WERI-Rb-1 (cell line): ENCODE data around the gene DCAF6.
"Not testable (repeated sequence)": the region's sequence is repeated elsewhere in the genome, so short reads cannot be mapped to it uniquely, and the experiment has no call there.

ENCODE experiments used
- DNase-seq: peaks from one replicate; pipeline ENCODE4 v3.0.0-alpha.2; 2020
- H3K27ac ChIP-seq: fragments of 250-450 bp; sonication (Bioruptor Pico); 2 replicates; pipeline ENCODE4 v1.5.1; 2020; ENCODE audit warnings: mild to moderate bottlenecking, moderate library complexity
- H3K27me3 ChIP-seq: fragments of 250-450 bp; sonication (Bioruptor Pico); 2 replicates; pipeline ENCODE4 v1.5.1; 2021; ENCODE audit warnings: mild to moderate bottlenecking, low read depth, moderate library complexity; ENCODE audit not compliant: insufficient read depth, severe bottlenecking
- H3K36me3 ChIP-seq: fragments of 250-450 bp; sonication (Bioruptor Pico); 2 replicates; pipeline ENCODE4 v1.5.1; 2020; ENCODE audit warnings: mild to moderate bottlenecking, moderate library complexity
- H3K4me3 ChIP-seq: 2 replicates; pipeline ENCODE4 v1.5.1; 2011; ENCODE audit warnings: low read depth, mild to moderate bottlenecking, control low read depth, low read length
- H3K9me3 ChIP-seq: fragments of 250-450 bp; sonication (Bioruptor Pico); 2 replicates; pipeline ENCODE4 v1.5.1; 2021; ENCODE audit warnings: mild to moderate bottlenecking, moderate library complexity; ENCODE audit not compliant: severe bottlenecking
- TF ChIP-seq, protein P1 (sequence below): IDR thresholded peaks from 2 replicates; pipeline ENCODE4 v1.5.1; 2011; ENCODE audit warnings: low read depth, mild to moderate bottlenecking, control low read depth, inconsistent platforms, low read length

DCAF6 gene

GRCh38 chr1:167924543-167925231 is 11.8 kb upstream of the DCAF6 start:
- H3K27me3 ChIP-seq, result no peaks in the 10 kb centered on the region
- no peaks in the 10 kb centered on the region for H3K9me3 ChIP-seq
- H3K27ac ChIP-seq, result no peak overlapping the region
- no peak for DNase-seq
- TF ChIP-seq, protein P1, sequence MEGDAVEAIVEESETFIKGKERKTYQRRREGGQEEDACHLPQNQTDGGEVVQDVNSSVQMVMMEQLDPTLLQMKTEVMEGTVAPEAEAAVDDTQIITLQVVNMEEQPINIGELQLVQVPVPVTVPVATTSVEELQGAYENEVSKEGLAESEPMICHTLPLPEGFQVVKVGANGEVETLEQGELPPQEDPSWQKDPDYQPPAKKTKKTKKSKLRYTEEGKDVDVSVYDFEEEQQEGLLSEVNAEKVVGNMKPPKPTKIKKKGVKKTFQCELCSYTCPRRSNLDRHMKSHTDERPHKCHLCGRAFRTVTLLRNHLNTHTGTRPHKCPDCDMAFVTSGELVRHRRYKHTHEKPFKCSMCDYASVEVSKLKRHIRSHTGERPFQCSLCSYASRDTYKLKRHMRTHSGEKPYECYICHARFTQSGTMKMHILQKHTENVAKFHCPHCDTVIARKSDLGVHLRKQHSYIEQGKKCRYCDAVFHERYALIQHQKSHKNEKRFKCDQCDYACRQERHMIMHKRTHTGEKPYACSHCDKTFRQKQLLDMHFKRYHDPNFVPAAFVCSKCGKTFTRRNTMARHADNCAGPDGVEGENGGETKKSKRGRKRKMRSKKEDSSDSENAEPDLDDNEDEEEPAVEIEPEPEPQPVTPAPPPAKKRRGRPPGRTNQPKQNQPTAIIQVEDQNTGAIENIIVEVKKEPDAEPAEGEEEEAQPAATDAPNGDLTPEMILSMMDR, result no peak
- no peak overlapping the region for H3K4me3 ChIP-seq
- no peaks in the 10 kb centered on the region for H3K36me3 ChIP-seq

DNA sequence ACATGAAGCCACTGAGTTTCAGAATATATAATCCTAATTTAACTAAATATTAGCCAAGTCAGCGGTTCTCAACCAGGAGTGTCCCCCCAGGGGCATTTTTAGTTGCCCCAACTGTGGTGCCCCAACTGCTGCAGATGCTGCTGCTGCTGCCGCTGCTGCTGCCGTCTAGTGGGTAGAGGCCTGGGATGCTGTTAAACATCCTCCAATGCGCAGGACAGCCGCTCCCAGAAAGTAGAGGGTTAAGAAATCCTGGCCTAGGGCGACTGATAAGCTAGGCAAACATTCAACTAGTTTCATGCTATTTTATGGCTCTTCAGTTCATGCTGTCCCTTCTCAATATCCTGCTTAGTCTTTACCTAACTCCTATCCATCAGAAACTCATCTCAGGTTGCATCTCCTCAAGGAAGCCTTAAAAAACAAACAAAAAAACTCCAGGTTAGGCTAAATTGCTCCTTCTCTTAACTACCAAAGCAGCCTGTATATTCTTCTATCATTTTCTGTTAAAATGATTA is 9.9 kb upstream of the DCAF6 start:
- TF ChIP-seq, protein P1, result no peak
- Histone ChIP-seq H3K9me3 (no peaks in the 10 kb centered on the region), H3K27ac (no peak overlapping the region), H3K4me3 (no peak overlapping the region), H3K36me3 (no peaks in the 10 kb centered on the region), H3K27me3 (no peaks in the 10 kb centered on the region)
- DNase-seq, result no peak

GRCh38 chr1:167927046-167927754 is 9.3 kb upstream of the DCAF6 start:
- Histone ChIP-seq H3K36me3 (no peaks in the 10 kb centered on the region), H3K27me3 (no peaks in the 10 kb centered on the region), H3K4me3 (no peak overlapping the region), H3K27ac (no peak overlapping the region), H3K9me3 (no peaks in the 10 kb centered on the region)
- DNase-seq, result no peak
- TF ChIP-seq, protein P1, result no peak

GRCh38 chr1:167928457-167928852 is 8.0 kb upstream of the DCAF6 start:
- Histone ChIP-seq H3K4me3 (no peak overlapping the region), H3K36me3 (no peaks in the 10 kb centered on the region), H3K9me3 (no peaks in the 10 kb centered on the region), H3K27ac (no peak overlapping the region), H3K27me3 (no peaks in the 10 kb centered on the region)
- TF ChIP-seq, protein P1, result no peak
- no peak for DNase-seq

- not testable (repeated sequence) for H3K4me3 ChIP-seq, H3K9me3 ChIP-seq, H3K27me3 ChIP-seq, H3K36me3 ChIP-seq, H3K27ac ChIP-seq, DNase-seq
These were observed 7.6 kb upstream of the DCAF6 start for GRCh38 chr1:167928919-167929318.

DNA sequence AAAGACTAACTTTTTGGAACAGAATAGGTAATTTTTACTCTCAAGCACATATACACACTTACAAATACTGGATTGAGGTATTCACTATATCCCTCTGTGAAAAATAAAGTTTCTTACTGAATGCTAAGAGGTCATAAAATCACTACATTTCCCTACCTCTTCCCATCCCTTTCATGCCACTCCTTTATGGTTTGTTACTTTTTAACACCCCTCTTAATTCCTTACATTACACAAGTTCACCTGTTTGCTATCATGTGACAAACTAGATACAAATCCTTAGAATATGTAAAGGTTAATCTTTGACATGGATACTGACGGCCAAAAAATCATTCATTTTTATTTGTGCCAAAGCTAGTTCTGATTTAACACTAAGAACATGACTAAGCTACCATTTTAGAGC is 6.8 kb upstream of the DCAF6 start:
- TF ChIP-seq, protein P1, result no peak
- H3K27ac ChIP-seq, result no peak overlapping the region
- no peak for DNase-seq

More for the DNA sequence above, 6.8 kb upstream of the DCAF6 start:
- Histone ChIP-seq H3K9me3 (no peaks in the 10 kb centered on the region), H3K4me3 (no peak overlapping the region), H3K36me3 (no peaks in the 10 kb centered on the region), H3K27me3 (no peaks in the 10 kb centered on the region)
